ENCODE data around the gene CFAP298. TPM values are rescaled to one million over a fixed set of nuclear protein-coding genes. Genes with fewer than 3 reads are reported as not detected.
A peak's percentile ranks its signal among the peaks of the same experiment; 100 is the strongest.

CFAP298 gene
- total RNA-seq, 2 donors from 2014 or later, result 20.3 to 22.5 TPM

DNA sequence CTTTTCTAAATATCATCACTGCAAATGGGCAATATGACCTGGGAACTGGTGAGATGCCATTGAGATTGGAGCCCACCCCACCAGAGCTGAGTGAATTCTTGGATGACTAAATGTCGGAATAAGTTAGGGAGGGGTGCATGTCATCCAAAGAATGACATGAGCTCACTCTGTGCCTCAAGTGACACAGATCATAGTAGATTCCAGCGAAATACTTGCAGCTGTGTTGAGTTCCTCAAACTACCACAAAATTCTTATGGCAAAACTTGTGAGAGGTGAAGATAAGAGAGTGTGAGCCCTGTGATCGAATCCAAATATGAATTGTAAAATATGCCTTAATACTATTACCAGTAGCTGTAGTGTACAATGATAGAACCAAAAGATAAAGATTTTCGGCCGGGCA, 24.5 kb downstream of the CFAP298 start:
- DNase-seq (no peak), ATAC-seq (no peak)
- H3K4me3 Mint-ChIP-seq, result no peak overlapping the region
- H3K36me3 Mint-ChIP-seq (ENCODE audit: low read depth), result no peaks in the 10 kb centered on the region
- H3K27ac Mint-ChIP-seq, result no peak overlapping the region
- H3K9me3 ChIP-seq (ENCODE audit: control insufficient read depth, low read length, poor library complexity, severe bottlenecking), result no peaks in the 10 kb centered on the region
- H3K27me3 Mint-ChIP-seq, result no peaks in the 10 kb centered on the region
- peaks cover 4% of the 10 kb centered on the region for H3K4me1 Mint-ChIP-seq

- H3K4me1 Mint-ChIP-seq, result peaks cover 4% of the 10 kb centered on the region
- no peaks in the 10 kb centered on the region for H3K9me3 ChIP-seq (ENCODE audit: control insufficient read depth, low read length, poor library complexity, severe bottlenecking)
- no peak overlapping the region for H3K4me3 Mint-ChIP-seq
- no peak for ATAC-seq
- H3K27me3 Mint-ChIP-seq, result no peaks in the 10 kb centered on the region
- no peak overlapping the region for H3K27ac Mint-ChIP-seq
- H3K36me3 Mint-ChIP-seq (ENCODE audit: low read depth), result no peaks in the 10 kb centered on the region
- DNase-seq, result no peak
These were observed 25.1 kb downstream of the CFAP298 start for GRCh38 chr21:32587120-32587519.

GRCh38 chr21:32585970-32586369, 26.2 kb downstream of the CFAP298 start:
- peaks cover 4% of the 10 kb centered on the region for H3K4me1 Mint-ChIP-seq
- H3K36me3 Mint-ChIP-seq (ENCODE audit: low read depth), result no peaks in the 10 kb centered on the region
- no peak overlapping the region for H3K4me3 Mint-ChIP-seq
- no peak for ATAC-seq
- no peak for DNase-seq
- H3K27ac Mint-ChIP-seq, result no peak overlapping the region
- no peaks in the 10 kb centered on the region for H3K27me3 Mint-ChIP-seq
- H3K9me3 ChIP-seq (ENCODE audit: control insufficient read depth, low read length, poor library complexity, severe bottlenecking), result no peaks in the 10 kb centered on the region

GRCh38 chr21:32585042-32585710, 27.0 kb downstream of the CFAP298 start, which contains the start of gene TCP10L:
Gene TCP10L (minus strand): TSS chr21:32585523. CDS start chr21:32584304, 1,219 bp downstream.
- H3K27me3 Mint-ChIP-seq, result no peaks in the 10 kb centered on the region
- no peaks in the 10 kb centered on the region for H3K9me3 ChIP-seq (ENCODE audit: control insufficient read depth, low read length, poor library complexity, severe bottlenecking)
- H3K27ac Mint-ChIP-seq, result no peak within 1 kb of the TSS
- H3K4me3 Mint-ChIP-seq, result no peak within 1 kb of the TSS
- no peak for DNase-seq
- no peaks in the 10 kb centered on the region for H3K36me3 Mint-ChIP-seq (ENCODE audit: low read depth)
- H3K4me1 Mint-ChIP-seq, result peaks cover 3% of the 10 kb centered on the region
- ATAC-seq, result no peak

- no peak for ATAC-seq
- DNase-seq, result no peak
- Mint-ChIP-seq H3K4me3 (no peak overlapping the region), H3K27ac (no peak overlapping the region), H3K27me3 (no peaks in the 10 kb centered on the region), H3K36me3 (ENCODE audit: low read depth) (no peaks in the 10 kb centered on the region), H3K4me1 (peaks cover 2% of the 10 kb centered on the region)
- H3K9me3 ChIP-seq (ENCODE audit: control insufficient read depth, low read length, poor library complexity, severe bottlenecking), result no peaks in the 10 kb centered on the region
These were observed 27.7 kb downstream of the CFAP298 start for GRCh38 chr21:32584472-32584871.

GRCh38 chr21:32581732-32582131, 30.4 kb downstream of the CFAP298 start:
- peaks cover 11% of the 10 kb centered on the region for H3K4me1 Mint-ChIP-seq
- no peak overlapping the region for H3K27ac Mint-ChIP-seq
- no peak overlapping the region for H3K4me3 Mint-ChIP-seq
- no peaks in the 10 kb centered on the region for H3K36me3 Mint-ChIP-seq (ENCODE audit: low read depth)
- H3K9me3 ChIP-seq (ENCODE audit: control insufficient read depth, low read length, poor library complexity, severe bottlenecking), result no peaks in the 10 kb centered on the region
- no peaks in the 10 kb centered on the region for H3K27me3 Mint-ChIP-seq
- no peak for ATAC-seq
- DNase-seq, result no peak

GRCh38 chr21:32580949-32581348, 31.2 kb downstream of the CFAP298 start:
- ATAC-seq (no peak), DNase-seq (no peak)
- H3K27me3 Mint-ChIP-seq, result no peaks in the 10 kb centered on the region
- H3K9me3 ChIP-seq (ENCODE audit: control insufficient read depth, low read length, poor library complexity, severe bottlenecking), result no peaks in the 10 kb centered on the region
- H3K4me3 Mint-ChIP-seq, result no peak overlapping the region
- H3K36me3 Mint-ChIP-seq (ENCODE audit: low read depth), result no peaks in the 10 kb centered on the region
- no peak overlapping the region for H3K27ac Mint-ChIP-seq
- H3K4me1 Mint-ChIP-seq, result peaks cover 11% of the 10 kb centered on the region

DNA sequence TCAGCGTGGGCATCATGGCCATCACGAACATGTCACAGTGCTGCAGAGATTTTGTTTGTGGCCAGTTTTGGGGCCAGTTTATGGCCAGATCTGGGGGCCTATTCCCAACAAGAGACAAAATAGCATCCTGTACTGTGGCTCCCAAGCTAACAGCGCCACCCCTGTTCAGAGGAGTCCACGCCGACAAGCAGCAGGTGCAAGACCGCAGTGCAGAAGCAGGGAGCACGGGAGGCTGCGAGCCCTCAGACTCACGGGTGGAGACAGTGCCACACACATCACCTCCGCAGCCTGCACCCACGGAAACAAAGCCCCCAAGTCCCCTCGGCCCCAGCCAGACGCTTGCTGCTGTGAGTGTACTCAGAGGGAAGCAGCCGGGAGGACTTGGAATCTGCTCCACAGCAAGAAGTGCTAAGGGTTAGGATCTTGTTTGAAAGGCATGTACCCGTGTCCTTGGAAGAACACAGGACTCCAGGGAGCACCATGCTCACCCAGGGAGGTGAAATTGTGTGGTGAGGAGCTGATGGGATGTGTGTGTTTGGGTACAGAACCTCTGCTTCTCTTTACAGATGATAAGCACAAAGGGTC, 34.0 kb downstream of the CFAP298 start:
- H3K9me3 ChIP-seq (ENCODE audit: control insufficient read depth, low read length, poor library complexity, severe bottlenecking), result no peaks in the 10 kb centered on the region
- no peak overlapping the region for H3K27ac Mint-ChIP-seq
- no peaks in the 10 kb centered on the region for H3K27me3 Mint-ChIP-seq
- no peaks in the 10 kb centered on the region for H3K36me3 Mint-ChIP-seq (ENCODE audit: low read depth)
- DNase-seq (peak in 1 of 3 donors; percentile 16), ATAC-seq (peak; percentile 61)
- H3K4me1 Mint-ChIP-seq, result peaks cover 9% of the 10 kb centered on the region
- no peak overlapping the region for H3K4me3 Mint-ChIP-seq

- H3K36me3 Mint-ChIP-seq (ENCODE audit: low read depth), result no peaks in the 10 kb centered on the region
- no peak overlapping the region for H3K4me3 Mint-ChIP-seq
- H3K27me3 Mint-ChIP-seq, result no peaks in the 10 kb centered on the region
- H3K9me3 ChIP-seq (ENCODE audit: control insufficient read depth, low read length, poor library complexity, severe bottlenecking), result no peaks in the 10 kb centered on the region
- ATAC-seq (no peak), DNase-seq (no peak)
- no peak overlapping the region for H3K27ac Mint-ChIP-seq
- peaks cover 10% of the 10 kb centered on the region for H3K4me1 Mint-ChIP-seq
These were observed 36.2 kb downstream of the CFAP298 start for GRCh38 chr21:32576011-32576410.

GRCh38 chr21:32574946-32575925, 36.9 kb downstream of the CFAP298 start:
- no peak overlapping the region for H3K4me3 Mint-ChIP-seq
- no peak for ATAC-seq

GRCh38 chr21:32572574-32573420, 39.4 kb downstream of the CFAP298 start:
- Mint-ChIP-seq H3K4me3 (no peak overlapping the region), H3K4me1 (peaks cover 28% of the 10 kb centered on the region), H3K27me3 (no peaks in the 10 kb centered on the region), H3K27ac (no peak overlapping the region), H3K36me3 (ENCODE audit: low read depth) (no peaks in the 10 kb centered on the region)
- DNase-seq, result no peak
- no peaks in the 10 kb centered on the region for H3K9me3 ChIP-seq (ENCODE audit: control insufficient read depth, low read length, poor library complexity, severe bottlenecking)
- ATAC-seq, result no peak

More at GRCh38 chr21:32574946-32575925, 36.9 kb downstream of the CFAP298 start:
- H3K27ac Mint-ChIP-seq, result no peak overlapping the region
- no peaks in the 10 kb centered on the region for H3K36me3 Mint-ChIP-seq (ENCODE audit: low read depth)
- H3K9me3 ChIP-seq (ENCODE audit: control insufficient read depth, low read length, poor library complexity, severe bottlenecking), result no peaks in the 10 kb centered on the region
- H3K4me1 Mint-ChIP-seq, result peaks cover 17% of the 10 kb centered on the region
- H3K27me3 Mint-ChIP-seq, result no peaks in the 10 kb centered on the region
- no peak for DNase-seq

DNA sequence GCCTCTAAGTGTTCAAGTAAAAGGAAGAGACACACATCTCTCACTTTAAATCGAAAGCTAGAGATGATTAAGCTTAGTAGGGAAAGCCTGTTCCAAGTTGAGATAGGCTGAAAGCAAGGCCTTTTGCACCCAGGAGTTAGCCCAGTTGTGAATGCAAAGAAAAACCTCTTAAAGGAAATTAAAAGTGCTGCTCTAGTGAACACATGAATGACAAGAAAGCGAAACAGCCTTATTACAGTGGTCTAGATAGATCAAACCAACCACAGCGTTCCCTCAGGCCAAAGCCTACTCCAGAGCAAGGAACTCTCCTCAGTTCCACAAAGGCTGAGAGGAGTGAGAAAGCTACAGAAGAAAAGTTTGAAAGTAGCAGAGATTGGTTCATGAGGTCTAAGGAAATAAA, 41.7 kb downstream of the CFAP298 start:
- peaks cover 4% of the 10 kb centered on the region for H3K36me3 Mint-ChIP-seq (ENCODE audit: low read depth)
- no peak for ATAC-seq
- no peaks in the 10 kb centered on the region for H3K9me3 ChIP-seq (ENCODE audit: control insufficient read depth, low read length, poor library complexity, severe bottlenecking)
- DNase-seq, result no peak
- peaks cover 28% of the 10 kb centered on the region for H3K4me1 Mint-ChIP-seq
- no peaks in the 10 kb centered on the region for H3K27me3 Mint-ChIP-seq
- H3K27ac Mint-ChIP-seq, result peak overlapping the region; percentile 93
- peak overlapping the region; percentile 93 for H3K4me3 Mint-ChIP-seq

Measured in T-helper 17 cell (primary cell).